NCI-H774 (cell line): ENCODE measurements around the gene SUCNR1.
"Not testable (repeated sequence)": the region's sequence is repeated elsewhere in the genome, so short reads cannot be mapped to it uniquely, and the experiment has no call there.

Experiments
- DNase-seq: peaks from one replicate; lab custom pipeline; 2025; lab: John Stamatoyannopoulos, UW

SUCNR1 gene

GRCh38 chr3:151871639-151872468 lies 1.6 kb upstream of the SUCNR1 start:
- no peak for DNase-seq

DNA sequence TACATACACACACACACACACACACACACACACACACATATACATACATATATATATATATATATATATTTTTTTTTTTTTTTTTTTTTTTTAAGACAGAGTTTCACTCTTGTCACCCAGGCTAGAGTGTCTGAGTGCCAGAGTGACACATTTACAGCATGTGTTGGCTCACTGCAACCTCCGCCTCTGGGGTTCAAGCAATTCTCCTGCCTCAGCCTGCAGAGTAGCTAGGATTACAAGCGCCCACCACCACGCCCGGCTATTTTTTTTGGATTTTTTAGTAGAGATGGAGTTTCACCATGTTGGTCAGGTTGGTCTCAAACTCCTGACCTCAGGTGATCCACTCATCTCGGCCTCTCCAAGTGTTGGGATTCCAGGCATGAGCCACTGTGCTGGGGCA lies 636 bp downstream of the SUCNR1 start:
- not testable (repeated sequence) for DNase-seq

GRCh38 chr3:151875759-151876158 lies 2.3 kb downstream of the SUCNR1 start:
- no peak for DNase-seq

DNA sequence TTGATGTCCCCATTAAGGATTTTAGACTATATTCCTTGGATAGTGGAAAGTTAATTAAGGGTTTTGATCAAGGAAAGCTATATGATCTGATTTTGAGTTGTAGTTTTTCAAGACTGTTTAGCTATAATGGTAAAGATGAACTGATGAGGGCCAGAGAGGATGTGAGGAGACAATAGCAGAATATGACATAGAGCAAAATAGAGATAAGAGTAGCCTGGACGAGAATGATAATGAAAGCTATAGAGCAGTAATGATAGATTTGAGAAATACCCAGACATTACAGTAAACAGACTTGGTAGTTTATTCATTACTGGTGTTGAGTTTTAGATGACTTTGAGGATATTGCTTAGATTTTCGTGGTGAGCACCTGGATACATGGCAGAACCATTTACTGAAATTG lies 3.8 kb downstream of the SUCNR1 start:
- DNase-seq, result no peak

- DNase-seq, result no peak
Observed at GRCh38 chr3:151878465-151878864, 5.0 kb downstream of the SUCNR1 start.

DNA sequence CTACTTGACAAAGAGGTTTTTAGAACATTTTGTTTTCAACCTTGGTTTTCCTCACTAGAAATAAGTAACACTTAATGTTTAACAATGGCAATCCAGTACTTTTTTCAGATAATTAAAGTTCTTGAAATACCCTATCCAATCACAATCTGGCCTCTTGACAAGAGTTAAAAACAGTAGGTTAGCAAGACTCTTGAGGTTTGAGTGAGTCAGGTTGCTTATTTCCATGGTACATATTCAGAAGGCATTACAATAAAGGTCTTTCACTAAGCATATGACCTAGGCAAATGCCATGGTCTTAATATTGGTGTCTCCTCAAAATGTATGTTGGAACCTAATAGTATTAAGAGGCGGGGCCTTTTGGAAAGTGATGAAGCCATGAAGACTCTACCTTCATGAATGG lies 5.6 kb downstream of the SUCNR1 start:
- no peak for DNase-seq

GRCh38 chr3:151879679-151880415 lies 6.4 kb downstream of the SUCNR1 start:
- DNase-seq, result no peak

DNA sequence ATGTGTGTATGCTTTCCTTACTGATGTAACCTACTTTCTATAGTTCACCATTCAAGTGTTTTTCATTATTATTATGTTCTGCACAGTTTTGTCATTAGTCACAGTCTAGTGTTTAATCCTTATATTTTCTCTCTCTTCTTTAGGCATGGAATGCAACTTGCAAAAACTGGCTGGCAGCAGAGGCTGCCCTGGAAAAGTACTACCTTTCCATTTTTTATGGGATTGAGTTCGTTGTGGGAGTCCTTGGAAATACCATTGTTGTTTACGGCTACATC lies 6.9 kb downstream of the SUCNR1 start:
- DNase-seq, result no peak

DNA sequence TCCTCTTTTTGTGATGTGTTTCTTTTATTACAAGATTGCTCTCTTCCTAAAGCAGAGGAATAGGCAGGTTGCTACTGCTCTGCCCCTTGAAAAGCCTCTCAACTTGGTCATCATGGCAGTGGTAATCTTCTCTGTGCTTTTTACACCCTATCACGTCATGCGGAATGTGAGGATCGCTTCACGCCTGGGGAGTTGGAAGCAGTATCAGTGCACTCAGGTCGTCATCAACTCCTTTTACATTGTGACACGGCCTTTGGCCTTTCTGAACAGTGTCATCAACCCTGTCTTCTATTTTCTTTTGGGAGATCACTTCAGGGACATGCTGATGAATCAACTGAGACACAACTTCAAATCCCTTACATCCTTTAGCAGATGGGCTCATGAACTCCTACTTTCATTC lies 7.7 kb downstream of the SUCNR1 start:
- DNase-seq, result no peak

- not testable (repeated sequence) for DNase-seq
Observed at GRCh38 chr3:151885397-151885796, 12.0 kb downstream of the SUCNR1 start.

GRCh38 chr3:151887450-151888211 lies 14.2 kb downstream of the SUCNR1 start:
- DNase-seq, result not testable (repeated sequence)

- DNase-seq, result peak; percentile 94
Observed at GRCh38 chr3:151890721-151891141, 17.3 kb downstream of the SUCNR1 start.

GRCh38 chr3:151891721-151892120 lies 18.3 kb downstream of the SUCNR1 start:
- DNase-seq, result no peak

GRCh38 chr3:151894219-151894618 lies 20.8 kb downstream of the SUCNR1 start:
- no peak for DNase-seq

DNA sequence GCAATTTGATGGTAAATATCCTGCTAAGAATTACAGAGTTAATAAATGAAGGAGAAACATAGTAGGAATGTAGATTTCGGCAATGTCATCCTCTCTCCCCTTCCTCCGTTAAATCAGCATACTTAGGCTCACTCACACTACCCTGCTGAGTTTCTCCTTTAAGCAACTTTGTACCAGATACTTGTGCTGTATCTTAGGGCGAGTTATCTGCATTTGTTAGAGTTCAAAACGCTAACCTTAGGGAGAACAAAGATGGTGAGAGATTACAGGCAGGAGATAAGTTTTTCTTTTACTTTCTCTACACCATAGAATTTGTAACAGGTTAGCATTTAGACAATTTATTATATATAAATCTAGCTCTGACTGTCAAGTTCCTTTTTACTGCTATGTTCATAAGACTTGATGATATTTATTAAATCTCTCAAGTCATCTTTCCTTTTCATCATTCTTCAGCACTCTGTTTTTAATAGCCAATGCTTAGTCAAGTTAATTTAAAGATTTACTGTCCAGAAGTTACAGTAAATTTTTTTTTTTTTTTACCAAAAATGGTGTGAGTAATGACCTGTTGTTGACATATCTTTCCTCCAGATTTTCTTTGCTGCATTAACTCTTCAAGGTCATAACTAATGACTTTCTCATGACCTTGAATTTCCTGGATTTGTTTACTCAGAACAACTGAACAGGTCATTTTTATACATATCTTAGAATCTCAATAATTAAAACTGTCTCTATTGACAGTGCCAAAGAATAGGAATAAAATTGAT lies 22.2 kb downstream of the SUCNR1 start:
- DNase-seq, result no peak

DNA sequence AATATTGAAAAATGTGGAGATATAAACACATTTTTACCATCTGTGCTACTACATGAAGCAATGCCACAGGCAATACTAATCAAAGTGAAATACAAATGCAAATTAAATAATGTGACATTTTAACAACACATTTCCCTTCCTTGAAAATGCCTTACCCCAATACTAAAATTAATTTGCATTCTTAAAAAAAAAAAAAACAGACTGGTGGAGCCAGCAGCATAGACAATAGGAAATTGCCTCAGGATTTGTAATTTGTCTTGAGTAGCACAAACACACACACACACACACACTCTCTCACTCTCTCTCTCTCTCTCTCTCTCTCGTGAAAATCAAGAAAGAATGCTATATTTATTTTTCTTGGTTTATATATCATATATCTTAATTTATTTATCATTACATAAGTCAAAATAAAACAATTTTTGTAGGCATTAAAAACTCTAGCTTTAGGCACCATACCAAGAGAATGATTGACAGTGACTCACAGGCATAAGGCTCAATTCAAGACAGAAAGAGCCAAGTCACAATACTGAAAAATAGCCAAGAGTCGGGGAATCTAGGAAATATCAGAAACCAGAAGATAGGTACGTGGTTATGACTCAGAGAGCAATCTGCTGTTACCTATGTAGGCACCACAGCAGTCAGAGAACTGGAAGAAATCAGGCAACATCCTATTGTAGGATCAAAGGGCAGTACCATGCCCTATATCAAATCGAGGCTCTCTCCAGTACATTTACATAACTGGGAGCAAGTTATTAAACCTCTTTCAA lies 23.0 kb downstream of the SUCNR1 start:
- DNase-seq, result no peak

DNA sequence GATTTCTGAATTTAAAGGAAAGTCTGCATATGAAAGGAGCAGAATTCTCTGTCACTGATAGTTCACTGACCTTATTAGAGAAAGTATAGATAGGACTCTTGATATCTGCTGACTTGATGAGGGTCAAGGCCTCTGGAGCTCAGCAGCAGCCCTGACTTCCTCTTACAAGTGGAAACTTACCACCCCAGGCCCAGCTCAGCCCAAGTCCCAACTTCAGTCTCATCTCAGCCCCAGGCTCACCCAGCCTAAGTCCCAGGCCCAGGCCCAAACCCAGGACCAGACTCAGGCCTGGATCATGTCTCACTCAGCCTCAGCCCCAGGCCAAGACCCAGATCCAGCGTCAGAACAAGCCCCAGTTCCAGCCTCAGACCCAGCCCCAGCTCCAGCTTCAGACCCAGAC lies 24.7 kb downstream of the SUCNR1 start:
- not testable (repeated sequence) for DNase-seq

GRCh38 chr3:151898564-151899261 lies 25.3 kb downstream of the SUCNR1 start:
- DNase-seq, result not testable (repeated sequence)

DNA sequence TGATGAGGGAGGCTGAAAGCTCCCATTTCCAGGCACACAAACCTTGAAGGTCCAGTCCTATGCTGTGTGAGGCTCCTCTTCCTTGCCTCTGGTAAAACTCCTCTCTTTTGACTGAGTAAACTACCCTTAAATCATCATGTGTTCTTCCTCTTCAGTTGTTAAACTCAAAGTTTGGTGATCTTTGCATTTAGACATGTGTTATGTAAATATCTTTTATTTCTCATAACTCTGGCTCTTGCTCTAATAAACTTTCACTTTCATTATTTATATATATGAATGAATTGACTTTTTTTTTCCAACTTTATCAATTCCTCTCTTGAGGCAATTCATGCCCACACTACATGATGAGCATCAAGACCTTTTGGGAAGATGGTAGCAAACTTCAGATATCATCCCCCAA lies 26.6 kb downstream of the SUCNR1 start:
- no peak for DNase-seq

GRCh38 chr3:151900460-151900859 lies 27.0 kb downstream of the SUCNR1 start:
- DNase-seq, result no peak
